ENCODE measurements around the gene GIMAP5.
A peak's percentile ranks its signal among the peaks of the same experiment; 100 is the strongest.
"Not testable (repeated sequence)": the region's sequence is repeated elsewhere in the genome, so short reads cannot be mapped to it uniquely, and the experiment has no call there.

Gene GIMAP5

DNA sequence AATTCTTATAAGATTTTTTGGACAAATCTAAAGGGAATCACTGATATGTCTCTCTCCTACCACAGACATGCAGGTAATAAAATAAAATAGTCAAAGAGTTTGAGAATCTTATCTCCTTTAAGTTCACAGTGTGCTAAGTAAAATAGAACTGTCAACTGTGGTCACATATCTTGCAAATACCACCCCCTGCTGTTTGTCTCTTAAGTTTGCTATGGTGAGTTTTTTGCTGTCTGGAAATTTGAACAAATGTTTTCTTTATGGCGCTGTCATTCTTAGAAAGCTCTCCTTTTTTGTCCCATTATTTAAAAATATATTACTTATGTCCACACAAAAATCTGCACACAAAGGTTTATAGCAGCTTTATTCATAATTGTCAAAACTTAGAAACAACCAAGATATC lies 19.6 kb downstream of the GIMAP5 start:
- intact Hi-C loops (cut with DNase I): loop anchor here (1.0 kb wide), 1 partner anchor 309 kb away; no protein-coding TSS in a partner anchor
- no peak for DNase-seq

GRCh38 chr7:150759479-150759878 lies 22.3 kb downstream of the GIMAP5 start:
- no peak for DNase-seq
- intact Hi-C loops (cut with DNase I): no loop called here

- no peak for DNase-seq
- intact Hi-C loops (cut with DNase I): no loop called here
Observed at GRCh38 chr7:150766334-150766709, 29.1 kb downstream of the GIMAP5 start.

DNA sequence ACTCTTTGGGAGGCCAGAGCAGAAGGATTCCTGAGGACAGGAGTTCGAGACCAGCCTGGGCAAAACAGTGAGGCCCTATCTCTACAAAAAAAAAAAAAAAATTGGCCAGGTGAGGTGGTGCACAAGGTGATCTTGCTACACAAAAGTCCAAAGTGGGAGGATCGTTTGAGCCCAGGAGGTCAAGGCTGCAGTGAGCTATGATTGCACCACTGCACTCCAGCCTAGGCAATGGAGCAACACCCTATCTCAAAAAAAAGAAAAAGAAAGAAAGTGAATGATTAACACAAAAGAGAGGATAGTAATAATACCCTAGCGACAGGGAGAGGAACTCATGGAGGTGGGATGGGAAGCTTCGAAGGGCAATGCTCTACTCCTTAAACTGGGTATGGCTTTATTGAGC lies 32.5 kb downstream of the GIMAP5 start:
- no peak for DNase-seq
- intact Hi-C loops (cut with DNase I): no loop called here

DNA sequence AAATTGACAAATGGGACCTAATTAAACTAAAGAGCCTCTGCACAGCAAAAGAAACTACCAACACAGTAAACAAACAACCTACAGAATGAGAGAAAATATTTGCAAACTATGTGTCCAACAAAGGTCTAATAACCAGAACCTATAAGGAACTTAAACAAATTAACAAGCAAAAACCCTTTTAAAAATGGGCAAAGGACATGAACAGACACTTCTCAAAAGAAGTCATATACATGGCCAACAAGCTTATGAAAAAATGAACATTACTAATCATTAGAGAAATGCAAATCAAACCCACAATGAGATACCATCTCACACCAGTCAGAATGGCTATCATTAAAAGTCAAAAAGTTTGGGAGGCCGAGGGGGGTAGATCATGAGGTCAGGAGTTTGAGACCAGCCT lies 36.9 kb downstream of the GIMAP5 start:
- intact Hi-C loops (cut with DNase I); DNase-seq: not testable (repeated sequence)

- DNase-seq: no peak
- intact Hi-C loops (cut with DNase I): loop anchor here (2.0 to 5.0 kb wide), 2 partner anchors 99 to 209 kb away; no protein-coding TSS in a partner anchor
Observed at GRCh38 chr7:150778014-150778737, 41.0 kb downstream of the GIMAP5 start.

GRCh38 chr7:150778738-150779301 lies 41.6 kb downstream of the GIMAP5 start:
- peak; percentile 67 to 97 (median 86) for DNase-seq
- intact Hi-C loops (cut with DNase I): loop anchor here (2.0 to 5.0 kb wide), 2 partner anchors 98 to 208 kb away; no protein-coding TSS in a partner anchor

GRCh38 chr7:150780292-150780691 lies 43.1 kb downstream of the GIMAP5 start:
- intact Hi-C loops (cut with DNase I): no loop called here
- DNase-seq: no peak

- intact Hi-C loops (cut with DNase I): no loop called here
Observed at GRCh38 chr7:150781103-150781502, 43.9 kb downstream of the GIMAP5 start.

DNA sequence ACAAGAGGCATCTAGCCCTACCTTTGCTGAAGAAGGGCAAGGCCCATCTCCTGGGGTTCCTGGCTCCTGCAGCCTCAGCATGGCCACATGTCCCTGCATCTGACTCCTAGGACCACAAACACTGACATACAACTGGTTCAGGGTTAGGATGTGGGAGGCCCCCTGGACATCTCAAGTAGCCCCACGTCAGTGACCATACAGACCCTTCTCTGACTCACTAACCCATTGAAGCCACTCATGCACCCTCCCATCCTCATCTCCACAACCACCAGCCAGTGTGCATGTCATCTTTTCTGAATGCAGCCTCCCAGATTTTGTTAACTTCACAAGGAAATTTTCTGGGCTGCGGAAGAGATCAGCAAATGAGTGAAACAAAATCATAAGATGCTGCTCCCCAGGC lies 44.7 kb downstream of the GIMAP5 start:
- DNase-seq: no peak
- intact Hi-C loops (cut with DNase I): no loop called here

More at GRCh38 chr7:150781103-150781502, 43.9 kb downstream of the GIMAP5 start:
- no peak for DNase-seq

- intact Hi-C loops (cut with DNase I): no loop called here
- peak in 1 of 10 donors; percentile 65 for DNase-seq
Observed at GRCh38 chr7:150784120-150784736, 47.0 kb downstream of the GIMAP5 start.

DNA sequence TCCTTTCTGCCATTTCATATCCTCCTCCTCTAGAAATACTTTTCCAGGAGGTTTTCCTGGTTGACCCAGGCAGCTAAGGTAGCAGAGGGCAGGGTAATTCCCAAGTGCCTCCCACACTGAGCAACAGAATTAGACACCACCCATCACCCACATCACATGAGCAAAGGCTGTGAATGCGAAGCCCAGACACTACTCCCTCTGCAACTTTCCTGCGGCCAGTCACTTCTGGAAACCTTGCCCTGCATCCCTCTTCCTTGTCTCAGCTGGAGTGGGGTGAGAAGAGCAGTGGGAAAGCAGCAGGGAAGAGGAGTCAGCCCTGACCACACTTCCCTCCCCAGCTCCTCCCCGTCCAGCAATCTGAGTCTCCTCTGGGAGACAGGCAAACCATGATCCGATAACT lies 47.7 kb downstream of the GIMAP5 start:
- intact Hi-C loops (cut with DNase I): no loop called here
- peak in 1 of 10 donors; percentile 35 for DNase-seq

DNA sequence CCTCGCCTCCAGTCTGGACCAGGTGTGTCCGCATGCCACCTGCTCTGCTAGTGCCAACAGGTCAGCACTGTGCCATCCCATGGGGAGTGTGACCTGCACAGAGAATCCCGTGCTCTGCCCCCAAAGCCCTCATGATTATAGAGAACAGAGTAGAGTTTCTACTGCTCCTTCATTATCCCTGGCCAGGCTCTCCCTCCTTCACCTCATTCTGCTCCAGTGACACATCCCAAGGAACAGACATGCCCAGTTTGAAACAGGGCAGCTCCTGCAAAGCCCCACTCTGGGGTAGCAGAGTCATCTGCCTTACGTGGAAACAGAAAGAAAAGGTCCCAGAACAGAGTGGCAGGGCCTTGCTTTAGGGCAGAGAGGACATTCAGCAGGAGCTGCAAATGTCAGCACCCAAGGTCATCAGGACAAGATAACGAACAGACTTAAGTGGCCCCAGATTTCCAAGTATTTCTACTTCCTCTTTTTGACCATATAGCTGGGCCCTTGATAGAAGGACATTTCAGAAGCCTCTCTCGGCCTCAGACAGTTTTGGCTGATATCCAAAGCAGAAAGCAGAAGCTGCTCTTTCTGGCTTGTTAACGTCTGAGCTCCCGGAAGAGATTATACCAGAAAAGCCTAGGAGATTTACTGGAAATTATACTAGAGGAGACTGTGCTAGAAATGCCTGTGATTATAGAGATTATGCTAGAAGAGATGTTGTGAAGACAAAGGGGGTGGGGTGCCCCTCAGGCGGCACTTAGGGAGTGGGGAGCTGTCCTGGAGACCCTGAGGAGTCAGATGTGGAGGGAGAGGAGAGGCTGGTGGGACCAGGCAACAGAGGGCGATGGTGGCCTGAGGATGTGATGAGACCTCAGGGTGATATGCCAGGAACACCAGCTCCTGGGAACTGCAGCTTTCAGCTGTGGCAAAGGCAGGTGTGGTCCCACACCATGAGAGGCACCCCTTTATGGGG lies 50.4 kb downstream of the GIMAP5 start:
- intact Hi-C loops (cut with DNase I): no loop called here
- peak in 1 of 10 donors; percentile 31 for DNase-seq

DNA sequence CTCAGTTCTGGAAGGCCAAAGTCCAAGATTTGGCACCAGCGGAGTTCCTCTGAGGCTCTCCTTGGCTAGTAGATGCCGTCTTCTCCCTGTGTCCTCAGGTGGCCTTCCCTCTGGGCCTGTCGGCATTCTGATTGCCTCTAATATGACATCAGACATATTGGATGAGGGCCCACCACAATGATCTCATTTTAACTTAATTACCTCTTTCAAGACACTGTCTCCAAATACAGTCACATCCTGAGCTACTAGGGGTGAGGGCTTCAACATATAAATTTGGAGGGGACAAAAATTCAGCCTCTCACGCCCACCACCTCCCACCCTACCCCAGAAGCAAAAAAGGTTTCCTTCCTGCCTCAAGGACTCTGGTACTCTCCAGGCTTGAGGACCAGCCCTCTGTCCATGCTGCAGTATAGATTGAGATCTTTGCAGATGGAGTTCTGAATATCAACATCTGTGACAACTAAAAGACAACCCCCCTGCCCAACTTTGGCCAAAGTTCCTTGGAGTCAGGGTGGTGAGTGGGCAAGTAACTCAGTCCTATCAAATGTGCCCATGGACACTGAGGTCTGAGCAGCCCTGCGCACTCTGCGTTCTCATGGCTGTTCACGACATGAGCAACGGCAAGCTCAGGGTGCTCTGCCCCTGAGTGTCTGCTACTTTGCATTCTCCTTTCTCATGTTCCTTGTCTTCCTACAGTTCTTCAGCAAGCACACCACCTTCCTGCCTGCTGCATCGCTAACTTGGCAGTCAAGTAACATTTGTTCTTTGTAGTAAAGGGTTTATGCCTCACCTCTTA lies 51.5 kb downstream of the GIMAP5 start:
- DNase-seq: no peak
- intact Hi-C loops (cut with DNase I): no loop called here

- peak in 1 of 10 donors; percentile 36 for DNase-seq
- intact Hi-C loops (cut with DNase I): no loop called here
Observed at GRCh38 chr7:150790416-150791075, 53.3 kb downstream of the GIMAP5 start.

GRCh38 chr7:150791304-150791703 lies 54.1 kb downstream of the GIMAP5 start:
- intact Hi-C loops (cut with DNase I): no loop called here
- no peak for DNase-seq

- intact Hi-C loops (cut with DNase I): no loop called here
- DNase-seq: peak in 1 of 10 donors; percentile 67
Observed at GRCh38 chr7:150791746-150792452, 54.7 kb downstream of the GIMAP5 start.

Measured in posterior cingulate gyrus (tissue), 11 donors.